ENCODE results near the gene S100A5.

DNA sequence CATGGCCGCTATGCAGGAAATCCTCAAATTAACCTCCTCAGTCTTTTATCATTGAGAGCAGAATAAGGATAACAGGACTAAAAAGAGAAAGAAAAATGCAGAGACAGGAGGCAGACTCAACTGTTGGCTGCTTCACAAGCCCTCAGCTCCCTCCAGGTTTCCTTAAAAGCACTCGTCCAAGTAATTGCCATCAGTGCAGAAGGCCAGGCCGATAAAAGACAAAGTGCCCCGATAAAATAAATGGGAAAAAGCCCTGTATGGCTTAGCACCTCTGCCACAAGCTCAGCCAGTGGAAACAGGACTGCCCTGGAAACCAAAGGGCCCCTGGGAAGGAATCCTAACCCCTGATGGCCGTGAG lies 13.1 kb downstream of the S100A5 start:
- TF ChIP-seq, protein P1, sequence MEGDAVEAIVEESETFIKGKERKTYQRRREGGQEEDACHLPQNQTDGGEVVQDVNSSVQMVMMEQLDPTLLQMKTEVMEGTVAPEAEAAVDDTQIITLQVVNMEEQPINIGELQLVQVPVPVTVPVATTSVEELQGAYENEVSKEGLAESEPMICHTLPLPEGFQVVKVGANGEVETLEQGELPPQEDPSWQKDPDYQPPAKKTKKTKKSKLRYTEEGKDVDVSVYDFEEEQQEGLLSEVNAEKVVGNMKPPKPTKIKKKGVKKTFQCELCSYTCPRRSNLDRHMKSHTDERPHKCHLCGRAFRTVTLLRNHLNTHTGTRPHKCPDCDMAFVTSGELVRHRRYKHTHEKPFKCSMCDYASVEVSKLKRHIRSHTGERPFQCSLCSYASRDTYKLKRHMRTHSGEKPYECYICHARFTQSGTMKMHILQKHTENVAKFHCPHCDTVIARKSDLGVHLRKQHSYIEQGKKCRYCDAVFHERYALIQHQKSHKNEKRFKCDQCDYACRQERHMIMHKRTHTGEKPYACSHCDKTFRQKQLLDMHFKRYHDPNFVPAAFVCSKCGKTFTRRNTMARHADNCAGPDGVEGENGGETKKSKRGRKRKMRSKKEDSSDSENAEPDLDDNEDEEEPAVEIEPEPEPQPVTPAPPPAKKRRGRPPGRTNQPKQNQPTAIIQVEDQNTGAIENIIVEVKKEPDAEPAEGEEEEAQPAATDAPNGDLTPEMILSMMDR (IDR thresholded peaks at IDR 0.05; ENCODE audit: low read depth, low read length, poor library complexity, severe bottlenecking) = no peak
- no peak for TF ChIP-seq EZH2phosphoT487 (IDR thresholded peaks at IDR 0.05; ENCODE audit: borderline replicate concordance, low read length)

Data from DOHH2 (cell line).